Esophagus (tissue), 2 donors: ENCODE measurements around the gene BCKDK. TPM values are rescaled to one million over a fixed set of nuclear protein-coding genes. Genes with fewer than 3 reads are reported as not detected.
A peak's percentile ranks its signal among the peaks of the same experiment; 100 is the strongest.

Experiments used
- H3K27ac ChIP-seq, 2 donors: one replicate each; pipeline ENCODE4 v1.5.1; 2013; ENCODE audit warnings: low read depth in 2 of 2, mild to moderate bottlenecking in 2 of 2, inconsistent platforms in 1 of 2, low read length in 1 of 2, moderate library complexity in 1 of 2
- H3K27me3 ChIP-seq, 2 donors: one replicate each; pipeline ENCODE4 v1.6.1; 2013; ENCODE audit warnings: low read length in 2 of 2, control low read depth in 1 of 2, mild to moderate bottlenecking in 1 of 2; ENCODE audit not compliant: insufficient read depth in 2 of 2, control insufficient read depth in 1 of 2
- H3K36me3 ChIP-seq, 2 donors: one replicate each; pipeline ENCODE4 v1.6.1; 2013; ENCODE audit warnings: low read length in 1 of 2; ENCODE audit not compliant: control insufficient read depth in 2 of 2, insufficient read depth in 2 of 2
- H3K4me1 ChIP-seq, 2 donors: one replicate each; pipeline ENCODE4 v1.6.1; 2013; ENCODE audit warnings: low read length in 1 of 2; ENCODE audit not compliant: control insufficient read depth in 2 of 2, insufficient read depth in 2 of 2
- H3K4me3 ChIP-seq, 2 donors: one replicate each; pipeline ENCODE4 v1.5.1; 2013; ENCODE audit warnings: low read length in 2 of 2, mild to moderate bottlenecking in 2 of 2, low read depth in 1 of 2, moderate library complexity in 1 of 2
- H3K9me3 ChIP-seq, 2 donors: one replicate each; pipeline ENCODE4 v1.6.1; 2013; ENCODE audit warnings: mild to moderate bottlenecking in 2 of 2, low read depth in 1 of 2, low read length in 1 of 2, moderate library complexity in 1 of 2; ENCODE audit not compliant: control insufficient read depth in 2 of 2, insufficient read depth in 1 of 2
- WGBS, 2 donors: extraction: QIAGEN DNeasy Blood & Tissue Kit; methylation state at CpG; one replicate each; pipeline ENCODE4 v1.1.7; 2013; 5-methylcytosine and 5-hydroxymethylcytosine counted together
- polyA plus RNA-seq, 2 donors: library from polyadenylated mRNA; stranded (reverse); fragments of 200-250 nt; gene quantifications; one replicate each; pipeline ENCODE4 v1.2.3, GENCODE V29; 2013
- donor health status: healthy with polysubstance abuse.
- donor health status: Bipolar disorder and iron deficiency.

Gene BCKDK
- polyA plus RNA-seq, 2 donors, result 13.0 to 23.1 TPM

GRCh38 chr16:31117384-31118222, 9.4 kb downstream of the BCKDK start, which contains the start of gene KAT8:
Gene KAT8 (plus strand): TSS chr16:31117664. CDS start chr16:31117682, 18 bp downstream.
- Histone ChIP-seq H3K36me3 (peaks cover 8 to 12% of the 10 kb centered on the region in 2 donors), H3K27me3 (no peaks in the 10 kb centered on the region)
- 0 to 1% methylated on average over 64 to 68 of the region's 68 CpGs for WGBS, 2 donors

GRCh38 chr16:31118223-31119155, 10.3 kb downstream of the BCKDK start:
- H3K4me3 ChIP-seq, result peak overlapping the region; percentile 52 to 58
- no peaks in the 10 kb centered on the region for H3K9me3 ChIP-seq
- H3K27me3 ChIP-seq, result no peaks in the 10 kb centered on the region
- peaks cover 8 to 12% of the 10 kb centered on the region in 2 donors for H3K36me3 ChIP-seq
- H3K4me1 ChIP-seq, result peaks cover 0 to 2% of the 10 kb centered on the region in 2 donors
- peak overlapping the region; percentile 92 to 96 for H3K27ac ChIP-seq
- 47 to 50% methylated on average over 9 of the region's 9 CpGs for WGBS, 2 donors

More at GRCh38 chr16:31117384-31118222, 9.4 kb downstream of the BCKDK start, which contains the start of gene KAT8:
- Histone ChIP-seq H3K9me3 (no peaks in the 10 kb centered on the region), H3K27ac (peak within 1 kb of the TSS; percentile 92 to 96), H3K4me3 (peak within 1 kb of the TSS; percentile 58 to 82), H3K4me1 (peaks cover 0 to 4% of the 10 kb centered on the region in 2 donors)

- Histone ChIP-seq H3K27me3 (no peaks in the 10 kb centered on the region), H3K36me3 (peaks cover 8 to 12% of the 10 kb centered on the region in 2 donors), H3K27ac (no peak overlapping the region), H3K4me3 (no peak overlapping the region), H3K4me1 (peaks cover 0 to 2% of the 10 kb centered on the region in 2 donors), H3K9me3 (no peaks in the 10 kb centered on the region)
- WGBS, 2 donors, result 93 to 95% methylated on average over 16 of the region's 16 CpGs
Measured at GRCh38 chr16:31120129-31120528, 11.9 kb downstream of the BCKDK start.

DNA sequence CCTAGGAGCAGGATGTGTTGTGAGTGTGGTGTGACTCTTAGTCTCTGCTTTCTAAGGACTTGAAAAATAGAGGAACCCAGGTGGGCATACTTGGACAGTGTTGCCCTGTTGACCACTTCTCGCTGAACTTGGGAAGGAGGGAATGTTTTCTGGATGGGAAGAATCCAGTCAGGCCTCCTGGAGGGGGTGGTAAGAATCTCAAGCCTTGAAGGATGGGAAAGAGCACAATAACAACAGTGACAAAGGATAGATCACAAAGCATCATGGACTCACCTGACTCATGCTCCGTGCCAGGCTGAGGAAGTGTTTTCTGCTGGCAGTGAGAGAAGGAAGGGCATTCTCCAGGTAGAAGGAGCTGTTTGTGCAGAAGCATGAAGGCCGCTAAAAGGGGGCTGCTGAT, 17.7 kb downstream of the BCKDK start:
- H3K27ac ChIP-seq, result no peak overlapping the region
- WGBS, 2 donors, result 89 to 92% methylated on average over 3 of the region's 3 CpGs
- H3K36me3 ChIP-seq, result peaks cover 10 to 14% of the 10 kb centered on the region in 2 donors
- H3K4me3 ChIP-seq, result no peak overlapping the region
- no peaks in the 10 kb centered on the region for H3K9me3 ChIP-seq
- H3K4me1 ChIP-seq, result peaks cover 4 to 15% of the 10 kb centered on the region in 2 donors
- H3K27me3 ChIP-seq, result no peaks in the 10 kb centered on the region

- 91 to 92% methylated on average over 13 of the region's 13 CpGs for WGBS, 2 donors
- Histone ChIP-seq H3K4me1 (peaks cover 8 to 24% of the 10 kb centered on the region in 2 donors), H3K36me3 (peaks cover 6 to 26% of the 10 kb centered on the region in 2 donors), H3K9me3 (no peaks in the 10 kb centered on the region), H3K4me3 (no peak overlapping the region), H3K27ac (peak overlapping the region in 1 of 2 donors; percentile 5), H3K27me3 (no peaks in the 10 kb centered on the region)
Measured at GRCh38 chr16:31127182-31127581, 19.0 kb downstream of the BCKDK start.

DNA sequence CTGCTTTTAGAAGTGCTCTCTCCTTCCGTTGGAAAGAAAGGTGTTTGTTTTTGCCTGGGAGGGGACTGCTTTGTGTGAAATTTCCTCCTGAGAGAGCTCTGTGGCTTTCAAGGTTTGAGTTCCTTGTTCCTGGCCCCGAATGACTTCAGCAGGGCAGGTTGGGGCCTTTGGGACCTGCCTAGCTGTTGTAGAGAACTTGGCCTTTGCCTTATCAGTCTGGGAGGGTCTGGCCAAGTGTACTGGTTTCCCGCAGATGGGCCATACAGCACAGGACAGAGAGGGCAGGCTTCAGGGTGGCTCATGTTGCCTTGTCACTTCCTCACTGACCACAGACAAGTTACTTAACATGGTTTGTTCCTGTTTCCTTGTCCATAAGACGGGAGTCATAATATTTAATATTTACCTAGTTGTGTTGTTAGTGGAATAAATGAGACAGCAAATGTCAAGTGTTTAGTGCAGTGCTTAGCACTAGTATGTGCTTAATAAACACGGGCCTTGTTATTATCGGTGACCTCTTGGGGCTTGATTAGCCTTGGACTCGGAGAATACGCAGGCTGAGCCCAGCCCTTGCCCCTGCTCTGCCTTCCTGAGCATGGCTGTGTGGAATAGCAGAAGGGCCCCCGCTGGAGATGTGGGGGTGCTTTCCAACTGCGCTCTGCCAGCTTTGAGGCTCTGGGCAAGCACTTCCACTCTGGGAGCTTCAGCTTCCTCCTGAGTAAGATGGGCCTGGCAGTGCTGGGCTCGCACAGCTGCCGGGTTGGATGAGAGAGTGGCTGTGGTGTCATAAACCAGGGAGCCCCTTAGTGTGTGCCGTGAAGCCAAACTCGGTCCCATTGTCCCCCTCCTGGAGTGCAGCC, 20.8 kb downstream of the BCKDK start:
- Histone ChIP-seq H3K27me3 (no peaks in the 10 kb centered on the region), H3K9me3 (no peaks in the 10 kb centered on the region), H3K4me1 (peaks cover 8 to 37% of the 10 kb centered on the region in 2 donors), H3K36me3 (peaks cover 6 to 40% of the 10 kb centered on the region in 2 donors), H3K27ac (peak overlapping the region; percentile 92 to 93), H3K4me3 (no peak overlapping the region)
- 57 to 61% methylated on average over 14 of the region's 14 CpGs for WGBS, 2 donors

- H3K27ac ChIP-seq, result peak overlapping the region; percentile 92 to 93
- peaks cover 6 to 40% of the 10 kb centered on the region in 2 donors for H3K36me3 ChIP-seq
- H3K4me1 ChIP-seq, result peaks cover 8 to 40% of the 10 kb centered on the region in 2 donors
- 37% methylated on average over 29 of the region's 29 CpGs for WGBS, 2 donors
- H3K9me3 ChIP-seq, result no peaks in the 10 kb centered on the region
- peak overlapping the region in 1 of 2 donors; percentile 9 for H3K4me3 ChIP-seq
- no peaks in the 10 kb centered on the region for H3K27me3 ChIP-seq
Measured at GRCh38 chr16:31129568-31130335, 21.6 kb downstream of the BCKDK start.

GRCh38 chr16:31130336-31130891, 22.2 kb downstream of the BCKDK start:
- Histone ChIP-seq H3K9me3 (no peaks in the 10 kb centered on the region), H3K27ac (peak overlapping the region; percentile 92 to 93), H3K4me1 (peaks cover 8 to 40% of the 10 kb centered on the region in 2 donors), H3K27me3 (no peaks in the 10 kb centered on the region), H3K4me3 (peak overlapping the region in 1 of 2 donors; percentile 9), H3K36me3 (peaks cover 6 to 40% of the 10 kb centered on the region in 2 donors)
- 37 to 54% methylated on average over 10 of the region's 10 CpGs for WGBS, 2 donors
